SW 1271 (cell line): ENCODE measurements around the gene HSD17B2.
"Not testable (repeated sequence)": the region's sequence is repeated elsewhere in the genome, so short reads cannot be mapped to it uniquely, and the experiment has no call there.

ENCODE experiments used
- DNase-seq, 2 experiments: peaks; one replicate each; lab custom pipeline; 2025; lab: John Stamatoyannopoulos, UW

The HSD17B2 gene, protein sequence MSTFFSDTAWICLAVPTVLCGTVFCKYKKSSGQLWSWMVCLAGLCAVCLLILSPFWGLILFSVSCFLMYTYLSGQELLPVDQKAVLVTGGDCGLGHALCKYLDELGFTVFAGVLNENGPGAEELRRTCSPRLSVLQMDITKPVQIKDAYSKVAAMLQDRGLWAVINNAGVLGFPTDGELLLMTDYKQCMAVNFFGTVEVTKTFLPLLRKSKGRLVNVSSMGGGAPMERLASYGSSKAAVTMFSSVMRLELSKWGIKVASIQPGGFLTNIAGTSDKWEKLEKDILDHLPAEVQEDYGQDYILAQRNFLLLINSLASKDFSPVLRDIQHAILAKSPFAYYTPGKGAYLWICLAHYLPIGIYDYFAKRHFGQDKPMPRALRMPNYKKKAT

DNA sequence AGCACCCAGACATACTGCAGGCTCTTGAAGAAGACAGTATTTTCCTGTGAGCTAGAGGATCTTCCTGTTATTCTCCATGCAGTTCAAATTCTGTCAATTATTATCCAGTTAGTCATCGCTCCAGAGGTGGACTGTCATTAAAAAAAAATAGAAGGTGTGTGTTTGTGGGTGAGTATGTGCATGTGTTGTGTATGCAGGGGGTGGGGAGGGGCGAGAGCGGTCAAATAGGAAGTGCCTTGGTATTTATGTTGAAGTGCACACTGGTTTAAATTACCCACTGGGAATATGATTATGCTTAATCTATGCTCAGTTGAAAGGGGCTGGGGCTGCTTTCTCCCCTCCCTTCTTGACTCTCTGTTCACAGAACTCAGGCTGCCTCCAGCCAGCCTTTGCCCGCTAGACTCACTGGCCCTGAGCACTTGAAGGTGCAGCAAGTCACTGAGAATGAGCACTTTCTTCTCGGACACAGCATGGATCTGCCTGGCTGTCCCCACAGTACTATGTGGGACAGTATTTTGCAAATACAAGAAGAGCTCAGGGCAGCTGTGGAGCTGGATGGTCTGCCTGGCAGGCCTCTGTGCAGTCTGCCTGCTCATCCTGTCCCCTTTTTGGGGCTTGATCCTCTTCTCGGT lies at the start of gene HSD17B2:
HSD17B2 (plus strand) TSS at position 273 of the 632 bp plus-strand sequence; CDS start at position 445, 172 bp downstream.
- DNase-seq: no peak

DNA sequence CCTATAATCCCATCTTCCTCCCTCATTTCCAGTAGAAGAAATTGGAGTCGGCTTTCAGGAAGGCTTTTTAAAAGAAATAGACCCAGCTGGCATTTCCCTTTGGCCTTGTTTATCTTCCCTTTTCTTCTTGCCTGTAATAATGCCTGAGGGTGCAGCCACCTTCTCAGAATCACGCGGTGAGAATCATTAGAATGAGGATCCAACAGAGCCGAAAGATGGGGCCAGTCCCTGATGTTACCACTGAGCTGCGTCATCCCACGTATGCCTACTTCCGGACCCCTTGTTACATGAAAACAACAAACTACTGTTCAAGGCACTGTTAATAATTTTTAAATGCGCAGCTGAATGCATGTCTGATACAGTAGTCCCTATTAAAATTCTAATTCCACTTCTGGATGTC lies 47.9 kb upstream of the HSD17B2 start:
- DNase-seq: no peak

DNA sequence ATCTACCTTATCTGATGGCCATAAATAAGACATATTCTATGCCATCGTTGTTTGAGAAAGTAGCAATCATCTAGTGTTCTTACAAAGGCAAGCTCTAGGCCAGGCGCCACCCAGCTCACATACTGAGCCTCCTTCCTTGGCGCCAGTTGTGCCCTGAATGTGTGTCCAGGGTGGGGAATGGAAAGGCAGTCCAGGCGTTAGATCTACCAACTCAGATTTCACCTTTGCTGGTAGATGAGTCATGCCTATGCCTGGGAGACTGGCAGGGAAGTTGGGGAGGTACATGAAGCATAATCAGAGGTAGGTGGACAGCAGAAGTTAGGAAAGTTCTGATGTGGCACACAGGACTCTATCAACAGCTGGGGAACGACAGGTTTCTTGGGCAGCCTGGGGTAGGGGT lies 47.3 kb upstream of the HSD17B2 start:
- DNase-seq: no peak

DNA sequence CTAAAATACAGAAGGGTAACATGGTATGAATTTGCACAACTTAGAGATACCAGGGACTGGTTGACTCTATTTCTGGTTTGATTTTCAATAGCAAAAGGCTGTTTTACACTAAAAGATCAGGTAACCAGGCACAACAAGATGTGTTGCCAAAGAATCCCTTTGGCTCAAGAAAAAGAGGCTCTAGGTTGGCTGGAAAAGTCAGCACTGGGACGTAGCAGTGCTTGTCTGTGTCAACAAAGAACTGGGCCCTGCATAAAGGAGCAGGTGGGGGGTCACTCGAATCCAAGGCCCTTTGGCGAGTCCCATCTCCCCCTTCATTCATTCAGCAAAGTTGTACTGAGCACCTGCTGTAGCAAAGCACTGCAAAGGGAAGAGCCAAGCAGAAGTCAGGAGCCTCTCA lies 42.2 kb upstream of the HSD17B2 start:
- no peak for DNase-seq

DNA sequence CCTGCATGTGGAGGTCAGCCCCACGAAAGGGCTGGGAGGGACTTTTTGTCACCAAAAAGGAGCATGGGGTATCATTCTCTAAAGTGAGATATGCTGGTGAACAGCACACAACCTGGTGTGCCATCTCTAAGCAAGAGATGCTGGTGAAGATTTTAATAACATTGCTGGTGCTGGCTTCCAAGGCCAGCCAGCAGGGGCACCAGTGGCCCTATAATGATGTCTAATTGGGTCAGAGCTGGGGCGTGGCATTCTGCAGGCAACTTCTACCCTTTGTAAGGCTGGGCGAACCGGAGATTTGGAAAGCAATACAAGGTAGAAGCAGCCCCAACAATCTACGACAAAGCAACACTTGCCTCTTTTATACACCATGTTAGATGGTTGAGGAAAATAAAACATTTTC lies 40.6 kb upstream of the HSD17B2 start:
- no peak for DNase-seq

DNA sequence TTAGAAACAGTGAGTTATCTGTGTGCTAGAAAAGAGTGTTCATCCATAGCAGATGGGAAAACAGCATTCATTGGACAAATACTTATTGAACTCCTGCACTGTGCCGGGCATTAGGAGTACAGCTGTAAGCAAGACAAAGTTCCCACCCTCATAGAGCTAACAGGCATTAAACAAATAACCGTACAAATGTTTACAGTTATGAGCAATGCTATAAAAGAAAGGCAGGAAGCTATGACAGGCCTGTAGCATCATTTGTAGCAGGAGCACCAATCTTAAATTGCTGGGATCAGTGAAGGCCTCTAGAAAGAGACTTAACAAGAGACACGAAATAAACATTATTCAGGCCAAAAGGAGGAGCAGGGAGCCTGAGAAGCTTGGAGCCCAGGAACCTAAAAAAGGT lies 39.4 kb upstream of the HSD17B2 start:
- no peak for DNase-seq

DNA sequence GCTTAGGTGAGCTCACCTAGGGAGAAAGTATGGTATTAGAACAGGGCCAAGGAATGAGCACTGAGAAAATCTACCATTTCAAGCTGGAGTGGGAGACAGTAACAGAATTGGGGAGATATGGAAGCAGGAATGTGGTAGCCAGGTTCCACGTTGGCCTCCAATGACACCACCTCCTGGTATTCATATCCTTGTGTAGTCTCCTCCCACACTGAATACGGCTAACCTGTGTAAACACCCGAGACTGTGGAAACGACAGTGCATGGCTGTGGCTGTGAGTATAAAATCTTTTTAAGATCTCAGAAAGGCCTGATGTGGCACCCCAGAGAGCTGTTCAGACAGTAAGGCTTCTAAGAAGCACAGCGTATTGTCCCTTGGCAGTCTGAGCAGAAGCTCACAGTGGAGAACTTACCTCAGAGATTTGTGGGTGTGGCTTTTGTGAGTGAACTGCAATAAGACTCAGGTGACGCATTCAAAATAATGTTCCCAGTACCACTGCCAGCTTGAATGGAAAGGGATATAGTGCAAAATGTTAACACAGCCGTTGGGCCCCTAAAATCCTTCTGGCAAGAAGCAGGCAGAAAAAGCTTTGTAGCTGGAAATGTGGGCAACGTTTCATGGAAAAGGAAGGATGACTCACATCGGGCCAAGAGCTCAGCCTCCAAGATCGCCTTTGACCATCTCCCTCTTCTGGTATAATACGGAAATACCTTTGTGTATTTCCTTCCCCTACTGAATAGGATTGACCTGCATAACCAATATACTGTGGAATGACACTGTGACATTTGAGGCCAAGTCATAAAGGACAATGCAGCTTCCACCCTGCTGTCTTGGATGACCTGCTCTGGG lies 38.2 kb upstream of the HSD17B2 start:
- DNase-seq: peak; percentile 17 to 46

DNA sequence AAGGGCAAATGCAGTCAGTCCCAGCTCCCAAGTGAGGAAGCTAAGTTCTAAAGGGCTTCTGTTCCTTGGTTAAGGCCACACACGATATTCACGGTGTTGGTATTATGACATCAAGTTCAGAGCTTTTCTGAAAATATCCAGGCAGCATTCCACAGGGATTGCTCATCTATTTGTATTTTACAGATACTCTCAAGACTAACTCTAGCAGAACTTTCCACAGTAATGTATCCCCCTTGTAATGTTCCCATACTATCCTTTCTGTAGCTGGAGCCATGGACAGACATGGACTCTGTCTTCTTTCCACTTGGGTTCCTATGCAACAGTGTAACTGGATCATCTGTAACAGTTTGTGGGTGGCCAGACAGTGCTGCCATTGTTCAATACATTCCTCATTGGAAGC lies 37.3 kb upstream of the HSD17B2 start:
- DNase-seq: peak in 1 of 2 experiments; percentile 42

DNA sequence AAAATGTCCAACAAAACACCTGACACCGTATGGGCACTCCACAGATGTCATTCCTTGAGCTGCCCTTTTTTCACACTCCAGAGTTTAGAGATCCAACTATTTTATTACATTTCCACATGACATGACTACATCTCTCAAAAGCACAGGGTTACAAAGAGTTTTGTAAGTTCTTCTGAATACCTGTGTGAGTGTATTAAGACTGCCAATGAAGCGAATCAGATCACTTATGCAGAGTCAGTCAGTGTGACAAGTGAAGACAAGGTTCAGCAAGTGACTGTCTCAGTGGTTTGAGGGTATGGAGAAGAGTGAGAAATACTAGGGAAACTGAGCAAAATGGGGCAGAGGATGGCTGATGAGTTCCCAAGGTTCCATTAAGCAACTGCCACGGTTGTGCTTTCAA lies 32.2 kb upstream of the HSD17B2 start:
- DNase-seq: no peak

DNA sequence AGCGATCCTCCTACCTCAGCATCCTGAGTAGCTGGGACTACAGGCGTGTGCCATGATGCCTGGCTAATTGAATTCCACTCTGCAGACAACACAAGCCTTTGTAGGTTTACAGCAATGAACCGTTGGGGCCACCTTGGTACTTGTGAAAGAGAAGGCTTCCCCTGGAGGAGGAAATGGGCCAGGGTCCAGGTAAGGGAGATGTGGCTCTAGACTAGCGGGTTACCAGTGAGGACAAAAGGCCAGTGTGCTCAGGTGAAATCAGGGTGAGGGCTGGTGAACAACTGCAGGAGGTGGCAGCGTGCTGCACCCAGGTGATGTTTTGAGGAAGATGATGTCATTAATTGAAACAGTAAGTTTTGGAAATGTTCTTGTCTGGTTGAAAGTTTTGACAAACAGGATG lies 30.5 kb upstream of the HSD17B2 start:
- no peak for DNase-seq

DNA sequence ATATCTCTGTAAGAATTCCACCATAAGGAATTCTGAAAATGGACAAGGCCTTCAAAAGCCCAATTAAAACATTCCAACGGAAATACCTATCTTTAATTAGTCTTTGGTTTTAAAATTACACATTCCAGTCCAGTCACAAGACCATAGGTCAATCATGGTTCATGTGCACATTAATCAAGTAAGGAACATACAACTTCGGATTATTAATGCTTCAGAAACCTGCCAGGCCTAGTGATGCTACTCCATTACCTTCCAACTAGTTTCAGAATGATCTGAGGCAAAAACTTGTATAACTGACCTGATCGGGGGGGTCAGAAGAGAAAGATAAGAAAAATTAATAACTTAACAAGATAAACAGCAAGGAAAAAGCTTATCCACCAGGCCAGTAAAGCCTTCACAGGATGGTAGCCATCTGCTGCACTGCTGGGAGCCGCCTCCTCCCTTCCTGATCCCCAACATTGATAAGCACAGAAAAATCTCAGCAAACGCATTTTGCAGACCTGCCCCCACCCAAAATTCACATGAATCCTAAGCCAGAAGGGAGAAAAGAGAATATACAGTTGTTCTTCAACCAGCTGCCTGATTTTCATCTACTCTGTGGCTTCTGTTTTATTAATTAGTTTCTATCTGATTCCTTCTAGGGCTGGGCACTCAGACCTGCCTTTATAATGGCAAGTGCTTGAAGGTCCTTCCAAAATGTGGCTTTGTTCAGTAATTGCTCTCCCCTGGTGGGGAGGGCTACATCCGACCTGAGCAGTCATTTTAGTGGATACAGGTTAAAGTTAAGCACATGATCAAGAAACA lies 29.8 kb upstream of the HSD17B2 start:
- DNase-seq: no peak

DNA sequence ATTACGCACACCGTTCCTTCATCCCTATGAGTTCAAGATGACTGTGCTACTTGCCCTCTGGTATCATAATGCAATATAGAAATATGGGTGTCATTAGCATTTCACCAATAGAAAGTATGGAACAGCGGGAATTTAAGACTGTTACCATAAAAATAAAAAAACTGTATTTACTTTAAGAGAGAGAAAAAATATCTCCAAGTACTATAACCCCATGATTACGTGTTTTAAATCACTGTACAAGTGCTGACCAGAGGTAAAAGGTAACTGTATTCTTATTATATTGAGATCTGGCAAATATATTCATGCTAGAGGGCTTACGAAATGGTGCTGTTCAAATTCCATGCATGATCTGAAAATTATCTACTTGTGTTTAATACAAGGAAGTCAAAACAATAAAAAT lies 29.0 kb upstream of the HSD17B2 start:
- no peak for DNase-seq

DNA sequence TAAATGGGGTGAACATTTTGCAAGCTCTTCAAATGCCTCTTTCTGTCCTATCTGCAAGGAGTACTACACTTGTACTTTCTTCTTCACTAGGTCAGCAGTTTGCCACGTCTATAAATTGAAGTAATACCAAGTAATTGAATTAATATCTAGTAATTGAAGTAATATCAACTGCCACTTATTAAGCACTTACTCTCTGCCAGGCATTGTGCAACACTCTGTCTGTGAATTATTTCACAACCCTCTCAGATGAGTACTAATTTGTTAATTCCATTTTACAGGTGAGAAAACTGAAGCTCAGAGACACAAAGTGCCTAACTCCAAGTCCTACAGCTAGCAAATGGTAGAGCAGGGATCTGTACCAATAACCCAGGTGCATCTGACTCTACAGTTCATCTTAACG lies 27.9 kb upstream of the HSD17B2 start:
- no peak for DNase-seq

DNA sequence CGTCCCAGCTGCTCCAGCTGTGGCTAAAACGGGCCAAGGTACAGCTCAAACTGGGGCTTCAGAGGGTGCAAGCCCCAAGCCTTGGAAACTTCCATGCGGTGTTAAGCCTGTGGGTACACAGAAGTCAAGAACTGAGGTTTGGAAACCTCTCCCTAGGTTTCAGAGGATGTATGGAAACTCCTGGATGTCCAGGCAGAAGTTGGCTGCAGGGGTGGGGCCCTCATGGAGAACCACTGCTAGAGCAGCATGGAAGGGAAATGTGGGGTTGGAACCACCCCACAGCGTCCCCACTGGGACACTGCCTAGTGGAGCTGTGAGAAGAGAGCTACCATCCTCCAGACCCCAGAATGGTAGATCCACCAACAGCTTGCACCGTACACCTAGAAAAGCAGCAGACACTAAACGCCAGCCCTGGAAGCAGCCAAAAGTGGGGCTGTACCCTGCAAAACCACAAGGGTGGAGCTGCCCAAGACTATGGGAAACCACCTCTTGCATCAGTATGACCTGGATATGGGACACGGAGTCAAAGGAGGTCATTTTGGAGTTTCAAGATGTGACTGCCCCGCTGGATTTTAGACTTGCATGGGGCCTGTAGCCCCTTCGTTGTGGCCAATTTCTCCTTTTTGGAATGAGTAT lies 26.0 kb upstream of the HSD17B2 start:
- no peak for DNase-seq

DNA sequence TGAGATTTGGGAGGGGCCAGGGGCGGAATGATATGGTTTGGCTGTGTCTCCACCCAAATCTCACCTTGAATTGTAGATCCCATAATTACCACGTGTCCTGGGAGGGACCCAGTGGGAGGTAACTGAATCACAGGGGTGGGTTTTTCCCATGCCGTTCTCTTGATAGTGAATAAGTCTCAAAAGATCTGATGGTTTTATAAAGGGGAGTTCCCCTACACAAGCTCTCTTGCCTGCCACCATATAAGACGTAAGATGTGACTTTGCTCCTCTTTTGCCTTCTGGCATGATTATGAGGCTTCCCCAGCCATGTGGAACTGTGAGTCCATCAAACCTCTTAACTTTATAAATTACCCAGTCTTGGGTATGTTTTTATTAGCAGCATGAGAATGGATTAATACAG lies 25.3 kb upstream of the HSD17B2 start:
- DNase-seq: not testable (repeated sequence)

DNA sequence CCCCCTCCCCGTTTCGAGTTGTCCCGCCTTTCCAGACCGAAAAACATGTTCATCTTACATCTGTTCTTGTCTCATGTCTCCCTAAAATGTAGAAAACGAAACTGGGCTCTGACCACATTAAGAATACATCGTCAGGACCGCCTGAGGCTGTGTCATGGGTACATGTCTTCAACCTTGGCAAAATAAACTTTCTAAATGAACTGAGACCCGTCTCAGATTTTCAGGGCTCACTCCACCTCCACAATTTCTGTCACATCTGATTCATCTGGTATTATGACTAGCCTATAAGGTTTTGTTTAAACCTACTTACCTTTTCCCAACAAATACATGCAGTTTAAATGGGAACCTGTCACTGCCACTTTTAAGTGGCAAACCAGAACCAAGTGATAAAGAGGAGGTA lies 24.4 kb upstream of the HSD17B2 start:
- DNase-seq: no peak

DNA sequence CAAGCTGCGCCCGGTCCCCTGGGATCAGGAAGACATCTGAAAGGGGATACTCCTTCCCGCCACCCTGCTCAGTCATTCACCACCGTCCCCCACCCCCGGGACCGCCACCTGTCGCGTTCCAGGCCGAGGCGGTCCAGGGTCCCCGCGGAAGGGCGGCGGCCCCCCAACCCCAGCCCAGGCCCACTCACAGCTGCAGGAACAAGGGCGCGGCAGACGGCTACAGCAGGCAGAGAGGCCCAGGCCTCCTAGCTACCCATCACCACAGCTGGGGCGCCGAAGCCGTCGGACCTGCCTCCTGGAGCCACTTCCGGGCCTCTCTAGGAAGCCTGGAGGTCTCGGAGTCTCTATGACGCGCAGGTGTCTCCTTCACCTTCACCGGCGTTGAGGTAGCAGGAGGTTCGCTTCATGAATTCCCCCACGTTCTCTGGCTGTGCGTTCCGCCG lies 23.8 kb upstream of the HSD17B2 start, which contains the start of gene SDR42E1:
SDR42E1 (minus strand) TSS at position 272 of the 443 bp plus-strand sequence. CDS start 10,612 bp downstream, outside the sequence.
- no peak for DNase-seq

DNA sequence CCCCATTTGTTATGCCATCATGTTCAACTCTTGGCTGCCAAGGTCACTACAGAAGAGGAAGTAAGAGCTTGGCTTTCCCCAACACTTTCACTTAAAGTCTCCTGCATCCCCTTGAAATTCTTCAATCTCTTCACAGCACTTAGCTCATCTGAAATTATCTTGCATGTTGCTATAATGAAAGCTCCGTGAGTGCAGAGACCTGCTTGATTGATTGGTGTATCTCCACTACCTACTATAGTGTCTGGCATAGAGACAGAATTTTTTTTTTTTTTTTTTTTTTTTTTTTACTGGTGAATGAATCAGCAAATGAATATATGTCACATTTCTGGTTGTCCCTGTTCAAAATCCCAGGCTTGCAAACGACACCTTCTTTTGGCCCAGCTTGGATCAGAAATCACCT lies 21.9 kb upstream of the HSD17B2 start:
- no peak for DNase-seq

DNA sequence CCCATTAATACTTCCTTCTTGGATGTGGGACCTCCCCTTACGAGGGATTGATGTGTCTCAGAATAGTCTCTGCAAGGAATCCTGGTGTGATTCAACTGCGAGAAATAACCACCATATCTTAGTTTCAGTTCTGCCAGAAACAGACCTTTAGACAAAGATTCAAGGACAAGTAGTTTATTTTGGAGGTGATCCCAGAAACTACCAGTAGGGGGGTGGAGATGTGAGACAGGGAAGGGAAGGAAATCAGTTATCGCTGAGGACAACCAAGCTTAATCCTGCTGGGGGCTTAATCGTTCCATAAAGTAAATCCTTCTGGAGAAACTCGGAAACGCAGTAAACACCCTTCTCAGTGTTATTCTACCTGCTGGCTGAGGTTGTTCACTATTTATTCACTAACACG lies 18.8 kb upstream of the HSD17B2 start:
- DNase-seq: no peak

DNA sequence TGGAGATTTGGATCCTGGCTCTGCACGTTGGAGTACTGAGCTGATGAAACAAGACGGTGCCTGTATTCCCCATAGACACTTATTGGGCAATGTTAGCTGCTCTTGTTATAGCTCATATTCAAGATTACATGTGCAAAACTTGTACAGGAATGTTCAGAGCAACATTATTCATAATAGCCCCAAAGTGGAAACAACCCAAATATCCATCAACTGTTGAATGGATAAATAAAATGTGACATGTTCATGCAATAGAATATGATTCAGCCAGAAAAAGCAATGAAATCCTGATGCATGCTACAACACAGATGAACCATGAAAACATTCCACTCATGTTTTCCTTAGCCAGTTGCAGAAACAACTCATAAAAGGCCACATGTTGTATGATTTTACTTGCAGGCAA lies 18.1 kb upstream of the HSD17B2 start:
- DNase-seq: no peak

DNA sequence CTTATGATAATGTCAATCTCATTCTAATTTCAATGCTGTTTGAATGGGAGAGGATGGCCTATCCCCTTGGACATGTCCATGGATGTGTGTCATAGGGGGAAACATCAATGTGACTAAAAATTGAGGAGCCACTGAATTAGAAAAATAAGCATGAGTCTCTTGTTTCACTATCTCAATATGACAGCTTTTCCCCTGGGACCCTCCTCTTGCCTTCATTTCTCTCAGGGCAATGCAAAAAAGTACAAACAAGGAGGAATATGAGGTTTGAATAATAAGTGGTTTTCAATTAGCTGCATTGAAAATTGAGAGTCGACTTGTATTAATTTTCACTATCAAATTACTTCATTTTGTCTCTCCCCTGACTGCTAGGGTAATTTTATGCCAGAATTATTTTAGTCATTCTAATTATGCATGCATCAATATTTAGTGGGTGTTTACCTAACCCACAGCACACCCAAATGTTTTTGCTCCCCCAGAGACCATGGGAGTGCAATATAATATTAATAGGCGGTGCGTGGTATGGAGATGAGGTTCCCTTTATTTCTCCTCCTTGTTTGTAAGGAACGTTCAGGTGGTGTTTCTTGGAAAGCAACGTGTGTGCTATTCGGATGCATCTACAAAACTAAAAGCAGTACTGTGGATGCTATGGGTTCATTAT lies 17.0 kb upstream of the HSD17B2 start:
- no peak for DNase-seq
